Medulla oblongata (tissue), 1 donor: ENCODE data around the gene LRP2BP.
"Not testable (repeated sequence)": the region's sequence is repeated elsewhere in the genome, so short reads cannot be mapped to it uniquely, and the experiment has no call there.

Source experiments
- DNase-seq: peaks from one replicate; pipeline ENCODE4 v3.0.0-alpha.2; 2015; ENCODE audit errors: extremely low spot score

LRP2BP gene

GRCh38 chr4:185325721-185326120 is 70.0 kb downstream of the LRP2BP start:
- DNase-seq = not testable (repeated sequence)

GRCh38 chr4:185324361-185324760 is 71.4 kb downstream of the LRP2BP start:
- DNase-seq = not testable (repeated sequence)

GRCh38 chr4:185323606-185324005 is 72.1 kb downstream of the LRP2BP start:
- DNase-seq = no peak

GRCh38 chr4:185322803-185323202 is 72.9 kb downstream of the LRP2BP start:
- no peak for DNase-seq

- DNase-seq = no peak
Observed at GRCh38 chr4:185318679-185319078, 77.0 kb downstream of the LRP2BP start.

GRCh38 chr4:185317880-185318279 is 77.8 kb downstream of the LRP2BP start:
- no peak for DNase-seq

- DNase-seq = not testable (repeated sequence)
Observed at GRCh38 chr4:185317462-185317861, 78.3 kb downstream of the LRP2BP start.
